Adrenal gland (tissue), 12 donors: ENCODE data around the gene ANKIB1. TPM values are rescaled to one million over a fixed set of nuclear protein-coding genes. Genes with fewer than 3 reads are reported as not detected.

Experiments used
- DNase-seq, 7 donors: peaks; one replicate each; pipeline ENCODE4 v3.0.0-alpha.2; 2019 to 2020
- H3K27ac ChIP-seq, 5 donors: fragments of 200-600 bp; sonication (generic) in 4 of 5; 1 replicate in 3 of 5; 2 replicates in 2 of 5; pipeline versions ENCODE4 v1.5.1 to v1.8.0; 2016 to 2020; ENCODE audit warnings: mild to moderate bottlenecking in 1 of 5
- H3K27me3 ChIP-seq: fragments of 200-600 bp; 2 replicates; pipeline ENCODE4 v1.8.0; 2021
- H3K36me3 ChIP-seq, 2 donors: fragments of 200-600 bp; replicated peaks in 1 of 2; 1 replicate in 1 of 2; 2 replicates in 1 of 2; pipeline versions ENCODE4 v1.5.1 to v1.8.0; 2018 to 2022
- H3K4me1 ChIP-seq, 2 donors: fragments of 200-600 bp; replicated peaks in 1 of 2; 1 replicate in 1 of 2; 2 replicates in 1 of 2; pipeline versions ENCODE4 v1.5.1 to v1.8.0; 2018 to 2021
- H3K4me3 ChIP-seq, 4 donors: fragments of 200-600 bp; sonication (generic) in 3 of 4; one replicate each; pipeline ENCODE4 v1.5.1; 2016 to 2018
- H3K9me3 ChIP-seq, 3 donors: fragments of 200-600 bp; sonication (generic) in 1 of 3; replicated peaks in 1 of 3; 1 replicate in 2 of 3; 2 replicates in 1 of 3; pipeline versions ENCODE4 v1.5.1 to v1.8.0; 2016 to 2021
- CTCF ChIP-seq, 6 experiments: fragments of 450-650 bp in 4 of 6; fragments of 200-600 bp in 2 of 6; sonication (generic) in 1 of 6; IDR thresholded peaks; 1 replicate in 5 of 6; 2 replicates in 1 of 6; pipeline versions ENCODE4 v1.5.1 to v1.8.0; 2016 to 2021; ENCODE audit warnings: antibody characterized with exemption in 6 of 6, mild to moderate bottlenecking in 2 of 6, moderate library complexity in 1 of 6
- POLR2A ChIP-seq, 2 donors: fragments of 450-650 bp; IDR thresholded peaks; one replicate each; pipeline ENCODE4 v1.6.1; 2017; ENCODE audit warnings: antibody characterized with exemption in 2 of 2, mild to moderate bottlenecking in 2 of 2, moderate library complexity in 1 of 2
- WGBS, 4 donors: extraction: QIAGEN DNeasy Blood & Tissue Kit in 2 of 4; methylation state at CpG; one replicate each; pipeline versions ENCODE4 v1.1.5 to v1.1.7; 2013 to 2017; 5-methylcytosine and 5-hydroxymethylcytosine counted together
- intact Hi-C, 2 donors: fragments of 100-400 bp; cut with DNase I; formaldehyde crosslinking; loops; one replicate each; pipeline versions ENCODE4 v1.14.1 to v1.15.0; 2022 to 2023
- polyA plus RNA-seq, 3 donors: library from polyadenylated mRNA; stranded (reverse); fragments of 200-250 nt in 2 of 3; fragments of 350-450 nt in 1 of 3; fragmentation: Illumina TruSeq in 1 of 3; extraction: RNeasy Lipid Tissue Mini Kit (QIAGEN cat#74804) in 1 of 3; gene quantifications; one replicate each; pipeline ENCODE4 v1.2.3, GENCODE V29; 2013 to 2014
- total RNA-seq, 9 donors: library from RNA; depleted of rRNA in 4 of 9; stranded (reverse); fragments of >200 nt in 4 of 9; fragments of 120-200 nt in 1 of 9; fragmentation: NEBNext Ultra II Directional in 1 of 9; extraction: Animal tissue kit (Norgen Biotek cat#: 25700) in 1 of 9; gene quantifications; one replicate each; pipeline versions ENCODE4 v1.1.0 to v1.2.4, GENCODE V29; 2013 to 2023
- donor health status: healthy with polysubstance abuse.
- donor health status: Bipolar disorder and iron deficiency.
- donor health status: DM: yes; HTN: yes; CAD: no.
- donor health status: DM: no; HTN: no; CAD: no.
- donor health status: DM: no; HTN: no; CAD: no.
- donor health status: DM: yes; HTN: yes; CAD: no.

ANKIB1 gene
- total and polyA plus RNA-seq, 12 donors, result 10.3 to 57.0 (median 42.9) TPM

- no peaks in the 10 kb centered on the region for H3K27me3 ChIP-seq
- WGBS, 4 donors, result 63 to 93% (median 76%) methylated on average over 2 of the region's 2 CpGs
- intact Hi-C loops, result no loop called here
- TF ChIP-seq POLR2A (IDR thresholded peaks at IDR 0.05), result no peak
- no peak for TF ChIP-seq CTCF (IDR thresholded peaks at IDR 0.05)
- DNase-seq, result no peak
- H3K4me3 ChIP-seq, result no peak overlapping the region
- H3K4me1 ChIP-seq, result peaks cover 0 to 8% of the 10 kb centered on the region in 2 donors
- H3K9me3 ChIP-seq, result no peaks in the 10 kb centered on the region
- H3K27ac ChIP-seq, result no peak overlapping the region
- H3K36me3 ChIP-seq, result no peaks in the 10 kb centered on the region
Observed at GRCh38 chr7:92279396-92280031, 33.7 kb downstream of the ANKIB1 start.

- no peak overlapping the region for H3K4me3 ChIP-seq
- no peak overlapping the region for H3K27ac ChIP-seq
- H3K36me3 ChIP-seq, result no peaks in the 10 kb centered on the region
- WGBS, 4 donors, result 89 to 96% (median 94%) methylated on average over 2 of the region's 2 CpGs
- no peak for DNase-seq
- H3K4me1 ChIP-seq, result peaks cover 0 to 8% of the 10 kb centered on the region in 2 donors
- no peak for TF ChIP-seq POLR2A (IDR thresholded peaks at IDR 0.05)
- TF ChIP-seq CTCF (IDR thresholded peaks at IDR 0.05), result no peak
- intact Hi-C loops, result no loop called here
- no peaks in the 10 kb centered on the region for H3K27me3 ChIP-seq
- H3K9me3 ChIP-seq, result no peaks in the 10 kb centered on the region
Observed at GRCh38 chr7:92281031-92281430, 35.3 kb downstream of the ANKIB1 start.

- WGBS, 4 donors, result 91 to 95% (median 92%) methylated on average over 6 of the region's 6 CpGs
- H3K9me3 ChIP-seq, result no peaks in the 10 kb centered on the region
- H3K4me1 ChIP-seq, result peaks cover 0 to 13% of the 10 kb centered on the region in 2 donors
- H3K4me3 ChIP-seq, result no peak overlapping the region
- no peak overlapping the region for H3K27ac ChIP-seq
- no peak for TF ChIP-seq CTCF (IDR thresholded peaks at IDR 0.05)
- no peak for TF ChIP-seq POLR2A (IDR thresholded peaks at IDR 0.05)
- DNase-seq, result no peak
- H3K27me3 ChIP-seq, result no peaks in the 10 kb centered on the region
- intact Hi-C loops, result no loop called here
- no peaks in the 10 kb centered on the region for H3K36me3 ChIP-seq
Observed at GRCh38 chr7:92282221-92282814, 36.5 kb downstream of the ANKIB1 start.

- Histone ChIP-seq H3K4me3 (no peak overlapping the region), H3K9me3 (no peaks in the 10 kb centered on the region), H3K4me1 (peaks cover 0 to 13% of the 10 kb centered on the region in 2 donors), H3K27me3 (no peaks in the 10 kb centered on the region), H3K36me3 (no peaks in the 10 kb centered on the region), H3K27ac (no peak overlapping the region)
- 81 to 92% (median 87%) methylated on average over 1 of the region's 1 CpG for WGBS, 4 donors
- TF ChIP-seq CTCF (IDR thresholded peaks at IDR 0.05) (no peak), POLR2A (IDR thresholded peaks at IDR 0.05) (no peak)
- intact Hi-C loops, result no loop called here
- no peak for DNase-seq
Observed at GRCh38 chr7:92282930-92283329, 37.2 kb downstream of the ANKIB1 start.
